GM21619 (cell line): ENCODE data around the gene SLBP.
"Not testable (repeated sequence)": the region's sequence is repeated elsewhere in the genome, so short reads cannot be mapped to it uniquely, and the experiment has no call there.

Experiments
- ATAC-seq: cut with Tn5 transposase; IDR thresholded peaks from one replicate; pipeline ENCODE4 v1.9.1; 2021; ENCODE audit not compliant: unreplicated experiment

The SLBP gene

DNA sequence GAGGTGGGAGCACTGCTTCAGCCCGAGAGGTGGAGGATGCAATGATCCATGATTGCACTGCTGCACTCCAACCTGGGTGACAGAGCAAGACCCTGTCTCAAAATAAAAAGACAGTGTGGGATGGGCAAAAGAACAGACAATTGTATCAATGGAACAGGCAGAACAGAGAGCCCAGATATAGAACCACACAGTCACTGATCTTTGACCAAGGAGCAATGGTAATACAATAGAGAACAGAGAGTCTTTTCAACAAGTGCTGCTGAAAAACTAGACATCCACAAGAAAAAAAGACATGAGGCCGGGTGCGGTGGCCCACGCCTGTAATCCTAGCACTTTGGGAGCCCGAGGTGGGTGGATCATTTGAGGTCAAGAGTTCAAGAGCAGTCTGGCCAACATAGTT is 33.9 kb downstream of the SLBP start:
- no peak for ATAC-seq

- ATAC-seq, result no peak
These were observed 35.3 kb downstream of the SLBP start for GRCh38 chr4:1676605-1677525.

- no peak for ATAC-seq
These were observed 36.3 kb downstream of the SLBP start for GRCh38 chr4:1675802-1676137.

GRCh38 chr4:1675136-1675801 is 36.9 kb downstream of the SLBP start:
- no peak for ATAC-seq

- ATAC-seq, result no peak
These were observed 37.4 kb downstream of the SLBP start for GRCh38 chr4:1674682-1675081.

DNA sequence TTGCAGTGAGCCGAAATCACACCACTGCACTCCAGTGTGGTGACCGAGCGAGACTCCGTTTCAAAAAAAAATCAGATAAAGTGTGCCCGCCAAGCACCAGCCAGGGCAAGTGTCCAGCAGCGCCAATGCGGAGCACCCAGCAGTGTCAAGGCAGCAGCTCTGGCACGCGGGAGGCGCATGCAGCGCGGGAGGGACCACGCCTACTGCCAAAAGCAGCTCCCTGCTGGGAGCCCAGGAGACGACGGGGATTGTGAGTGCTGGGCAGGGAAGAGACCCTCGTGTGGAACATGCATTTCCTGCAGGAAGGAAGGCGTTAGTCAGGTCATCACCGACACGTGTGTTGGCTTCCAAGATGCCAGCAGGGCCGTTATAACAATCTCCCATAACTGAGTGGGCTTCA is 38.4 kb downstream of the SLBP start:
- no peak for ATAC-seq

GRCh38 chr4:1671011-1671410 is 41.1 kb downstream of the SLBP start:
- not testable (repeated sequence) for ATAC-seq

GRCh38 chr4:1670279-1670678 is 41.8 kb downstream of the SLBP start:
- no peak for ATAC-seq

GRCh38 chr4:1669850-1670249 is 42.3 kb downstream of the SLBP start:
- ATAC-seq, result no peak

DNA sequence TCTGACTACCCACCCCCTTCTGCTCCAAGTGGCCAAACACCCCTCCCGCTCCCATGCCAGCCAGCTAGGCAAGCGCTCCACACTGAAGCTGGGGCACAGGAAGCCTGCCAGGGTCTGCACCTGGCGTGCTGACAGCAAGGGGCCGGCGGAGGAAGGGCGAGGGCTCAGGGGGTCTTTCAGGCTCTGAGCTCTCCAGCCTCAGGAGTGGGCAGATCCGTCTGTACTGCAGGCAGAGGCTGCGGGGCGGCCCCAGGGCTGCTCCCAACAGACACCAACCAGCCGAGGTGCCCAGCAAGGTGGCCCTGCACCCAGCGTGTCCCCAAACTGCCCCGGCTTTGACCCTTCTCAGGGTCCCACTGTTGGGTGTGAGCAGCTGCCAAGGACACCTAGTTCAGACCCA is 42.8 kb downstream of the SLBP start:
- no peak for ATAC-seq

- no peak for ATAC-seq
These were observed 43.7 kb downstream of the SLBP start for GRCh38 chr4:1668488-1668840.

GRCh38 chr4:1667273-1667672 is 44.8 kb downstream of the SLBP start:
- no peak for ATAC-seq

DNA sequence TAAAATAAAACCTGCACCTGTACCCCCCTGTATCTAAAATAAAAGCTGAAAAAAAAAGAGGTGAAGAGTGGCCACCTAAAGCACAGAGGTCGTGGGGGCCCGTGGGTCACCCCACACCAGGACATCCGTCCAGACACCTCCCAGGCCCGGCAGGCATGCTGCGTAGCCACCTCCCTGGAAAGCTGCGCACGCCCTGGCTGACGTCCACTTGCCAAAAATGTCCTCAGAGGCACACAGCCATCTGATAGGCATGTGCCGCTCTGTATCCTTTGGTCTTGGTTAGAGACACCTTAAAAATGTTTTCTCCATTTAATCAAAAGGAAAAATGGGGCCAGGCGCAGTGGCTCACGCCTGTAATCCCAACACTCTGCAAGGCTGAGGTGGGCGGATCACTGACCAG is 45.7 kb downstream of the SLBP start:
- no peak for ATAC-seq

DNA sequence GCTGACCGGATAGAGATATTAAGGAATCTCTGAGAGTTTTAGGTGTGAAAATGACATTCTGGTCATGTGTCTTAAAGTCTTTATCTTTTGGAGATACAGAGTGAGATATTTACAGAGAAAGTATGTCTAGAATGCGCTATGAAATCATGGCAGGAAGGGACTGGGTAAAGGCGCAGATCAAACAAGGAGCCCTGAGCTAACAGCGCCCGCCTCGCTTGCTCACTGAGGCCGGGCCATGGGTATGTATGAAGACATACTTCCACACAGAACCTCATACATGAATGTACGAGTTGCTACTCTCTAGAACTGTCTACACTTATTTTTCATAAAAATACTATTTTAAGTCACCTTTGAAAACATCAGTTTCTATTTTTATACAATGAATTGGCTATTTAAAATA is 48.0 kb downstream of the SLBP start:
- no peak for ATAC-seq

GRCh38 chr4:1663549-1663948 is 48.6 kb downstream of the SLBP start:
- ATAC-seq, result no peak

DNA sequence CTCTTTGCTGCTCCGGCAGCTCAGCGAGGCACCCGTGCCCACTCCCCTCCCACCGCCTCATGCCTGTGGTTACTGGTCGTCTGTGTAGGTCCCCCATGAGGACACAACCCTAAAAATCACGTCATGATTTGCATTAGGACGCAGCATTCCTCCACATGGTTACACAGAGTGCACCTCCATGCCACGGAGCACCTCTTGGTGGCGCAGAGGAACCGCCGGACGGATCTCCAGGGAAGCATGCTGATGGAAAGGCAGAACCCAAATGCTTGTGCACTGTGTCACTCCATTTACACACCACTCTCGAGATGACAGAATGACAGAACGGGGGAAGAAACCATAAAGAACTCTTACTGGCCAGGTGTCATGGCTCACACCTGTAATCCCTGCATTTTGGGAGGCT is 50.4 kb downstream of the SLBP start:
- no peak for ATAC-seq

GRCh38 chr4:1660948-1661677 is 51.0 kb downstream of the SLBP start:
- no peak for ATAC-seq

DNA sequence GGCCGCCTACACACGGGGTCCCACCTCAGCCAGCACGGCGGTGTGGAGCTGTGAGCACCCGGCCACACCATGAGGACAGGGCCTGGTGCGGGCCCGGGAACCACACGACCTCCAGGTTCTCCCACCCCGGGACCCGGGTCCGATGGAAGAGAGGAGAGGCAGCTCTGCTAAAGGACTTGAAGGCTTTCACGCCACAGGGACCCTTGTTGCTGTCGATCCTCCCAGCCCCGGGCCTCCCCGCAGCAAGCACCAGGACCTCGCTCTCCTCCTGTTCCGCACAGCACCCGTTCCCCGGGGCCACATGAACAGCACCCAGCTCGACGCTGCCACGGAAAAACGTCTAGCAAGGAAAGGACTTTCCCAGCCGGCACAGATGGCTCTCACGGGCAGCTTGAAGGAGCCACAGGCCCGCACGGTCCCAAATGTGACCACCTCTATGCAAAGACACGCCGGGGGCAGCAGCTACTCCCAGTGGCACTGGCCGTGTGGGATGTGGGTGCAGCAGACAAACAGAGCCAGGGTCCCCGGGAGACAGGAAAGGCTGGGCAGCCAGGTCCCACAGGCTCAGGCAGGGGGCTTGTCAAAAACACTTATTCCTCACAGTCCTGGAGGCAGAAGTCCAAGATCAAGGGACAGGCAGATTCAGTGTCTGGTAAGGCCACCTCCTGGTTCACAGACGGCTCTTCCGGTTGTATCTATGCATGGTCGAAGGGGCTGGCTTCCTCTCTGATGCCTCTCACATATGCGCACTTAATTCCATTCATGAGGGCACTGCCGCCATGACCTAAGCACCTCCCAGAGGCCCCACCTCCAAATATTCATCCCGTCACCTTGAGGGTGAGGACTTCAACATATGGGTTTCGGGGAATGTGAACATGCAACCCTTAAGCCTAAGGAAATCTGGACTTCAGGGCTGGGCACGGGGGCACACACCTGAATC is 52.7 kb downstream of the SLBP start:
- ATAC-seq, result no peak

DNA sequence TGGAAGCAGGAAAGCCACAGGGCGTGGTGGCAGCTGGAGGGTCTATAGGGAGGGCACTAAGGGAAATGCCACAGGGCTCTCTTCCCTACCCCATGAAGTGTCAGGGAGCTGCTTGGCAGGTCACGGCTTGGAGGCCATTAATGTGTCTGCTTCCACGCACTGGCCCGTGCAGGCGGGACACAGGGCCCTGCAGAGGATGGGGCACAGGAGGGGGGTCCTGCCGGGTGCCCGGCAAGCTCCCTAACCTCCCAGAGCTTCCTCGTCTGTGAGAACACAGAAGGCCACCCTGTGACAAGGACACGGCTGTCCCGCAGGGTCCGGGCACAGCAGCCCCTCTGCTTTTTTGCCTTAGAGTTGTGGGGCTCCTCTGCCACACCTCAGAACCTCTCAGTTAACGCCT is 53.5 kb downstream of the SLBP start:
- ATAC-seq, result no peak

DNA sequence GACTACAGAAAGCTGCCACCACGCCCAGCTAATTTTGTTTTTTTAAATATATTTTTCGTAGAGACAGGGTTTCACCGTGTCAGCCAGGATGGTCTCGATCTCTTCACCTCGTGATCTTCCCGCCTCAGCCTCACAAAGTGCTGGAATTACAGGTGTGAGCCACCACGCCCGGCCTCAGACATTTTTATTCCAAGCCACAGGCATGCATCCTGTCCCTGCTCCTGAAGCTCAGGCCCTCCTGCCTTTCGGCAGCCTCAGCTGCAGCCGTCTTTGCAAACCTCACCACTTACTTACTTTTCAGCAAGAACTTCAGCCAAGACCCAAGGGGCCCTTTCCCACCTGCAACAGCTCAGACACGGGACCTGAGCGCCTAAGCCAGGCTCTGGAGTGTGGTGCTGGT is 54.0 kb downstream of the SLBP start:
- ATAC-seq, result no peak

GRCh38 chr4:1656986-1657385 is 55.1 kb downstream of the SLBP start:
- no peak for ATAC-seq
